GM18907 (cell line): ENCODE measurements around the gene ZNF540.
"Not testable (repeated sequence)": the region's sequence is repeated elsewhere in the genome, so short reads cannot be mapped to it uniquely, and the experiment has no call there.

Experiments
- ATAC-seq: cut with Tn5 transposase; IDR thresholded peaks from one replicate; pipeline ENCODE4 v1.9.1; 2021; ENCODE audit warnings: mild to moderate bottlenecking, moderate library complexity; ENCODE audit not compliant: unreplicated experiment

The ZNF540 gene

GRCh38 chr19:37594304-37594981 is at the start of gene ZNF540, which contains the start of gene ZNF571:
Gene ZNF540, plus strand, starts transcription at chr19:37594876. Its CDS starts 3,572 bp downstream, at chr19:37598448.
Gene ZNF571, minus strand, starts transcription at chr19:37594792. Its CDS starts 8,116 bp downstream, at chr19:37586676.
- ATAC-seq: peak; percentile 97

- ATAC-seq: peak; percentile 76
Observed at GRCh38 chr19:37551129-37551993, 43.3 kb upstream of the ZNF540 start.

- no peak for ATAC-seq
Observed at GRCh38 chr19:37563518-37563917, 31.2 kb upstream of the ZNF540 start.

GRCh38 chr19:37564624-37565369 is 29.9 kb upstream of the ZNF540 start:
- ATAC-seq: no peak

GRCh38 chr19:37565370-37565669 is 29.4 kb upstream of the ZNF540 start:
- no peak for ATAC-seq

GRCh38 chr19:37572203-37572602 is 22.5 kb upstream of the ZNF540 start:
- no peak for ATAC-seq

GRCh38 chr19:37583340-37583739 is 11.3 kb upstream of the ZNF540 start:
- ATAC-seq: no peak

GRCh38 chr19:37593996-37594303 is 726 bp upstream of the ZNF540 start:
- no peak for ATAC-seq

- peak; percentile 42 for ATAC-seq
Observed at GRCh38 chr19:37594982-37595382, 306 bp downstream of the ZNF540 start.

- no peak for ATAC-seq
Observed at GRCh38 chr19:37635076-37636056, 40.7 kb downstream of the ZNF540 start.

GRCh38 chr19:37654118-37654517 is 59.4 kb downstream of the ZNF540 start:
- ATAC-seq: no peak

GRCh38 chr19:37654629-37655300 is 60.1 kb downstream of the ZNF540 start:
- ATAC-seq: peak; percentile 49

- ATAC-seq: peak; percentile 59
Observed at GRCh38 chr19:37655301-37655688, 60.6 kb downstream of the ZNF540 start, which contains the start of gene ZFP30. Gene ZFP30, minus strand, starts transcription at chr19:37655465. Its CDS starts 7,643 bp downstream, at chr19:37647822.

- ATAC-seq: peak; percentile 55
Observed at GRCh38 chr19:37655689-37656371, 61.2 kb downstream of the ZNF540 start.

- ATAC-seq: not testable (repeated sequence)
Observed at GRCh38 chr19:37657157-37657556, 62.5 kb downstream of the ZNF540 start.
